Prostate gland (tissue), 2 donors: ENCODE data around the gene RBM8A. TPM values are rescaled to one million over a fixed set of nuclear protein-coding genes. Genes with fewer than 3 reads are reported as not detected.
A peak's percentile ranks its signal among the peaks of the same experiment; 100 is the strongest.

Source experiments
- DNase-seq: peaks from one replicate; pipeline ENCODE4 v3.0.0-alpha.2; 2019; ENCODE audit warnings: low spot score
- H3K27ac ChIP-seq, 2 donors: fragments of 200-600 bp; sonication (generic); 2 replicates each; pipeline ENCODE4 v1.5.1; 2017 to 2019
- H3K27me3 ChIP-seq: fragments of 200-600 bp; sonication (generic); replicated peaks from 2 replicates; pipeline ENCODE4 v1.5.1; 2019; ENCODE audit not compliant: insufficient read depth
- H3K36me3 ChIP-seq, 2 donors: fragments of 200-600 bp; sonication (generic); 1 replicate in 1 of 2; 2 replicates in 1 of 2; pipeline versions ENCODE4 v1.5.1 to v1.8.1; 2017 to 2019
- H3K4me1 ChIP-seq: fragments of 200-600 bp; sonication (generic); replicated peaks from 2 replicates; pipeline ENCODE4 v1.5.1; 2019
- H3K4me3 ChIP-seq, 2 donors: fragments of 200-600 bp; sonication (generic); 2 replicates each; pipeline ENCODE4 v1.5.1; 2017 to 2019
- H3K9me3 ChIP-seq: fragments of 200-600 bp; sonication (generic); 2 replicates; pipeline ENCODE4 v1.5.1; 2017
- POLR2A ChIP-seq: fragments of 450-650 bp; IDR thresholded peaks from one replicate; pipeline ENCODE4 v1.6.1; 2016; ENCODE audit warnings: antibody characterized with exemption, mild to moderate bottlenecking
- POLR2AphosphoS5 ChIP-seq: sonication (generic); formaldehyde crosslinking; IDR thresholded peaks from one replicate; pipeline ENCODE4 v1.6.1; 2017; ENCODE audit warnings: antibody characterized with exemption
- WGBS: methylation state at CpG from one replicate; pipeline ENCODE4 v1.1.5; 2018; 5-methylcytosine and 5-hydroxymethylcytosine counted together
- intact Hi-C: fragments of 100-400 bp; cut with DNase I; formaldehyde crosslinking; loops from one replicate; pipeline ENCODE4 v1.14.2; 2022
- total RNA-seq, 2 donors: library from RNA; depleted of rRNA; stranded (reverse); fragments of >200 nt; gene quantifications; one replicate each; pipeline ENCODE4 v1.1.0, GENCODE V29; 2016
- TF ChIP-seq, protein P1 (sequence below), 4 experiments: fragments of 200-600 bp in 2 of 4; fragments of 450-650 bp in 2 of 4; sonication (generic) in 2 of 4; IDR thresholded peaks; 1 replicate in 3 of 4; 2 replicates in 1 of 4; pipeline ENCODE4 v1.5.1; 2016 to 2019; ENCODE audit warnings: antibody characterized with exemption in 4 of 4, mild to moderate bottlenecking in 2 of 4, moderate library complexity in 2 of 4

RBM8A gene
- total RNA-seq, 2 donors from 2014 or later, result 127 to 159 TPM

DNA sequence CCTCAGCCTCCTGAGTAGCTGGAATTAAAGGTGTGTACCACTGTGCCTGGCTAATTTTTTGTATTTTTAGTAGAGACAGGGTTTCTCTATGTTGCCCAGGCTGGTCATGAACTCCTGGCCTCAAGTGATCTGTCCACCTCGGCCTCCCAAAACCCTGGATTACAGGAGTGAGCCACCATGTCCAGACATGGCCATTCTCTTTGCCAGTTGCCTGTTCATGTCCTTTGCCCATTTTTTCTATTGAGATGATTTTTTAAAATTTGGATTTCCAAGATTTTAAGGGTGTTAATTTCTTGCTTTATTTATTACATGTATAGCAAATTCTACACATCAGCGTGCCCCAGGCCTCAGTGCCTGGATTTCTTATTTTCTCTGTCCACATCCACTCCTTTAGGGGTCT, 40.0 kb upstream of the RBM8A start:
- Histone ChIP-seq H3K36me3 (no peaks in the 10 kb centered on the region), H3K4me1 (peaks cover 5% of the 10 kb centered on the region), H3K4me3 (no peak overlapping the region), H3K27ac (no peak overlapping the region), H3K27me3 (no peaks in the 10 kb centered on the region), H3K9me3 (no peaks in the 10 kb centered on the region)
- DNase-seq, result no peak
- intact Hi-C loops, result no loop called here
- TF ChIP-seq, protein P1, sequence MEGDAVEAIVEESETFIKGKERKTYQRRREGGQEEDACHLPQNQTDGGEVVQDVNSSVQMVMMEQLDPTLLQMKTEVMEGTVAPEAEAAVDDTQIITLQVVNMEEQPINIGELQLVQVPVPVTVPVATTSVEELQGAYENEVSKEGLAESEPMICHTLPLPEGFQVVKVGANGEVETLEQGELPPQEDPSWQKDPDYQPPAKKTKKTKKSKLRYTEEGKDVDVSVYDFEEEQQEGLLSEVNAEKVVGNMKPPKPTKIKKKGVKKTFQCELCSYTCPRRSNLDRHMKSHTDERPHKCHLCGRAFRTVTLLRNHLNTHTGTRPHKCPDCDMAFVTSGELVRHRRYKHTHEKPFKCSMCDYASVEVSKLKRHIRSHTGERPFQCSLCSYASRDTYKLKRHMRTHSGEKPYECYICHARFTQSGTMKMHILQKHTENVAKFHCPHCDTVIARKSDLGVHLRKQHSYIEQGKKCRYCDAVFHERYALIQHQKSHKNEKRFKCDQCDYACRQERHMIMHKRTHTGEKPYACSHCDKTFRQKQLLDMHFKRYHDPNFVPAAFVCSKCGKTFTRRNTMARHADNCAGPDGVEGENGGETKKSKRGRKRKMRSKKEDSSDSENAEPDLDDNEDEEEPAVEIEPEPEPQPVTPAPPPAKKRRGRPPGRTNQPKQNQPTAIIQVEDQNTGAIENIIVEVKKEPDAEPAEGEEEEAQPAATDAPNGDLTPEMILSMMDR (IDR thresholded peaks at IDR 0.05), result no peak
- no peak for TF ChIP-seq POLR2AphosphoS5
- no peak for TF ChIP-seq POLR2A
- WGBS, result 94% methylated on average over 2 of the region's 2 CpGs

DNA sequence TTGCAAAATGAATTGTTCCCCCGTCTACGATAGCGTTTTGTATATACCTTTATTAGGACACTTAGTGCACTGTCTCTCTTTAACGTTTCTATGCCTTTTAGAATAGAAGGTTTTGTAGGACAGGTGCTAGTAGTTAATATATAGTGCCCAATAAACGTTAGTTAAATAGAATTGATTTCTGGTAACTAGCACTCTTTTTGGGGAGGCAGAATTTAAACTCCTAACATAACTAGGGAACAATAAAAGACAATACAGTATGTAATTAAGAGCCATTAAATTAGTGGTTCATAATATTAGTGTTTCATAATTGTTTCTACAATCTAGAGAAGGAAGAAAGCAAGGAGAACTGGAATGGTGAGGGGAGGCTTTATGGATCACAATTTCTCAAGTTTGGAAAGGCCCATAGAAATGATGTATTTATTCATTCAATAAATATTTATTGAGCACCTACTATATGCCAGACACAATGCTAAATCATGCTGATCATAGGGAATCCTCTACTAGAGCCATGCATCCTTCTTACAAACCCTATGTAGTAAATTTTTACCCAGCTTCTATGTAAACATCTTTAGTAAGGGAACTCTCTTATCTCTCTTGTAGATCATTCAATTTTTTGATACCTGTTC, 37.9 kb upstream of the RBM8A start:
- no peaks in the 10 kb centered on the region for H3K36me3 ChIP-seq
- intact Hi-C loops, result no loop called here
- DNase-seq, result no peak
- 0% methylated on average over 5 of the region's 5 CpGs for WGBS
- TF ChIP-seq POLR2A, result no peak
- TF ChIP-seq POLR2AphosphoS5, result no peak
- TF ChIP-seq, protein P1 (IDR thresholded peaks at IDR 0.05), result no peak
- H3K27me3 ChIP-seq, result no peaks in the 10 kb centered on the region
- peak overlapping the region; percentile 84 to 89 for H3K27ac ChIP-seq
- H3K9me3 ChIP-seq, result no peaks in the 10 kb centered on the region
- H3K4me3 ChIP-seq, result peak overlapping the region; percentile 42 to 46
- peaks cover 5% of the 10 kb centered on the region for H3K4me1 ChIP-seq

DNA sequence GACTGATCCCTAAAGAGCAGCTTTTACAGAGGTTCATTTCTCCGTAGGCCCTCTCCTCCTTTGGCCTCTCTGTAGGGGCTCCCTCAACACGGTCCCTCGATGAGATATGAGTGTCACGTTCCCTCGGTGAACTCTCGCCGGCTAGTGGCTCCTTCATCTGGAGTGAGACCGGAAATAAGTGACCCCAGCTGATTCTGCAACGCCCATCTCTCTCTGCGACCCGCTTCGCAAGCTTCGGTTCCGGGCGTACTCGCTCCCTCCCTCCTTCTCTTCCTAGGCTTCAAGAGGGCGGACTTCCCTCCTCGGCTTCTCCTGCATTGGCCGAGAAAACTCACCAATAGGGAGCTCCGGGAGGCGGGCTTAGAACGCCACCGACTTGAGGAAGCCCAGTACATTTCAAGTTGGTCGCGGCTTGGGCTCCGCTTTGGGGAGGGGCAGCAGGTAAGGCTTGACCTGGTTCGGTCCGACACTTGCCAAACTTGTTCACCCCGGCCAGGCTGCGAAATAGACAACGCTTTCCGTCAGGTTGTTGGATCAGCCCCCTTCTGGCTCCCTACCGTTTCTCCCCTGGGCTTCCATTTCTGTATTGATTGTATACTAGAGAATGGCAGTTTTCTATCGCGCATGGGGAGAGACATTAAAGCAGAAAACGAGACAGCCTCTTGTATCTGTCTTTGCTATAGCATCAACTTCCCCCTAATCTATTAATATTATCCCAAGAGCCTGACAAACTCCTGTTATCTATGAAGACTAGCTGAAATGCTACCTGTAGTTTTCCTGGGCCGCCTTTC, 37.2 kb upstream of the RBM8A start, which contains the start of the genes ANKRD34A and POLR3GL:
Gene ANKRD34A, minus strand, starts transcription at position 248 of the 791 bp plus-strand sequence. CDS start 2,816 bp downstream, outside the sequence.
Gene POLR3GL, plus strand, starts transcription at position 363 of the 791 bp plus-strand sequence. CDS start 10,176 bp downstream, outside the sequence.
- peak within 1 kb of the TSS; percentile 42 to 46 for H3K4me3 ChIP-seq
- WGBS, result under 1% methylated on average over 37 of the region's 37 CpGs
- H3K36me3 ChIP-seq, result no peaks in the 10 kb centered on the region
- H3K4me1 ChIP-seq, result peaks cover 5% of the 10 kb centered on the region
- intact Hi-C loops, result loop anchor here (5.0 kb wide), 2 partner anchors 47 to 73 kb away; partner anchors contain the start of gene PEX11B
- H3K9me3 ChIP-seq, result no peaks in the 10 kb centered on the region
- peak within 1 kb of the TSS; percentile 84 to 89 for H3K27ac ChIP-seq
- peak; percentile 98 for DNase-seq
- no peaks in the 10 kb centered on the region for H3K27me3 ChIP-seq
- TF ChIP-seq POLR2A (peak; percentile 98), POLR2AphosphoS5 (peak; percentile 100)
- TF ChIP-seq, protein P1 (IDR thresholded peaks at IDR 0.05), result peak in 2 of 4 experiments; percentile 25 to 40

DNA sequence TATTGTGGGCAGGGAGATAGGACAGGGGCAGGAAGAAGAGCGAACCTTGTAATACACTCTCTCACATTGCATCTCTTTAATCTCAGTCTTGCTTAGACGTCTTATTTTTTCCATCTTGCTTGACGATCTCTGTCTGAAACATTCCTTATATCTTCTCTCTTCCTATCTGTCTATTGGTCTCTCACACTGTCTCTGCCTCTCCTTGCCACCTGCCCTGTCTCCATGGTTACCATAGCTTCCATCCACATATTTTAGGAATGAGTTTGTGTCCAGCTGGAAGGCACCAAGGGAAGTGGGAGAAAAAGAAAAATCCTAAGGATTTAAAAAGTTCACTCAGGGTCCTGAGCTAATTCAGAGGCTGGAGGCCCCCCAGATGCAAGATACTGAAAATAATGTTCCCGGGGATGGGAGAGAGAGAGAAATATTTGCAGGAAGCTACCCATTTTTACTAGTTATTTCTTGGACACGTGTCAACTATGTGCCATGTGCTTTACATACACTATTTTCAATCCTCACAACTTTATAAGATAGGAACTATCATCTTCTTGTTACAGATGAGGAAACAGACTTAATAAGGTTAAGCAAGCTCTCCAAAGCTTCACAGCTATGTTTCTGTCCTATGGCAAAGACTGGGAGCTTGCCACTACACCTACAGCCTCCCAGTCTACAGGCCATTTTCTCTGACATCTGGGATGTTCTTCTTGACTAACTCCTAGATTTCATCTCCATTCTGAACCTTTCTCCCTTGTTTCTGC, 36.2 kb upstream of the RBM8A start:
- Histone ChIP-seq H3K4me3 (peak overlapping the region; percentile 42 to 46), H3K4me1 (peaks cover 5% of the 10 kb centered on the region), H3K27ac (peak overlapping the region; percentile 84 to 89), H3K9me3 (no peaks in the 10 kb centered on the region), H3K27me3 (no peaks in the 10 kb centered on the region), H3K36me3 (no peaks in the 10 kb centered on the region)
- TF ChIP-seq POLR2A, result no peak
- no peak for TF ChIP-seq POLR2AphosphoS5
- TF ChIP-seq, protein P1 (IDR thresholded peaks at IDR 0.05), result no peak
- WGBS, result 36% methylated on average over 5 of the region's 5 CpGs
- intact Hi-C loops, result loop anchor here (5.0 kb wide), 2 partner anchors 46 to 74 kb away; partner anchors contain the start of gene PEX11B
- no peak for DNase-seq
